OCI-LY3 (cell line): Measurements from ENCODE around the gene ATXN3L.
"Not testable (repeated sequence)": the region's sequence is repeated elsewhere in the genome, so short reads cannot be mapped to it uniquely, and the experiment has no call there.

ENCODE experiments used
- H2AFZ ChIP-seq: fragments of 200-600, 300-600 bp; shearing (Covaris generic); 2 replicates; pipeline ENCODE4 v1.6.0; 2014; ENCODE audit warnings: antibody characterized with exemption, low read depth, low read length
- H3K27ac ChIP-seq: fragments of 200-600, 300-600 bp; sonication (generic); 2 replicates; pipeline ENCODE4 v1.5.1; 2014; ENCODE audit warnings: mild to moderate bottlenecking, low read length, moderate library complexity, mixed read lengths
- H3K27me3 ChIP-seq: fragments of 200-600, 300-600 bp; sonication (generic); 2 replicates; pipeline ENCODE4 v1.6.1; 2014; ENCODE audit warnings: low read depth, low read length, mixed read lengths
- H3K36me3 ChIP-seq: fragments of 200-600, 300-600 bp; sonication (generic); replicated peaks from 2 replicates; pipeline ENCODE3; 2014; ENCODE audit warnings: low read depth, low read length, mixed read lengths
- H3K4me1 ChIP-seq: fragments of 300-600, 200-600 bp; sonication (generic); 2 replicates; pipeline ENCODE4 v1.6.1; 2014; ENCODE audit warnings: low read length, mixed read lengths
- H3K4me2 ChIP-seq: fragments of 200-600, 300-600 bp; sonication (generic); 2 replicates; pipeline ENCODE4 v1.6.1; 2014; ENCODE audit warnings: low read length, mixed read lengths
- H3K4me3 ChIP-seq: fragments of 300-600, 200-600 bp; sonication (generic); 2 replicates; pipeline ENCODE4 v1.5.1; 2014; ENCODE audit warnings: antibody characterized with exemption, mild to moderate bottlenecking, low read length, moderate library complexity
- H3K79me2 ChIP-seq: fragments of 300-600, 200-600 bp; shearing (Covaris generic); 2 replicates; pipeline ENCODE4 v1.6.1; 2014; ENCODE audit warnings: mild to moderate bottlenecking, low read length, mixed read lengths
- H3K9ac ChIP-seq: fragments of 300-600, 200-600 bp; shearing (Covaris generic); 2 replicates; pipeline ENCODE4 v1.6.0; 2014; ENCODE audit warnings: mild to moderate bottlenecking, low read length, moderate library complexity
- H3K9me3 ChIP-seq: fragments of 200-600, 300-600 bp; shearing (Covaris generic); 2 replicates; pipeline ENCODE4 v1.6.1; 2014; ENCODE audit warnings: low read length, mixed read lengths; ENCODE audit not compliant: insufficient read depth
- H4K20me1 ChIP-seq: fragments of 200-600, 300-600 bp; sonication (generic); 2 replicates; pipeline ENCODE4 v1.6.1; 2016; ENCODE audit warnings: low read length, mixed read lengths; ENCODE audit not compliant: insufficient read depth
- EZH2phosphoT487 ChIP-seq: fragments of 200-600 bp; shearing (Covaris generic); IDR thresholded peaks from 2 replicates; pipeline ENCODE4 v1.6.1; 2018; ENCODE audit warnings: antibody characterized with exemption, mixed run types, low read depth
- TF ChIP-seq, protein P1 (sequence below): fragments of 200-600, 300-600 bp; sonication (generic); IDR thresholded peaks from 2 replicates; pipeline ENCODE4 v1.5.1; 2014; ENCODE audit warnings: antibody characterized with exemption, low read length, low read depth

The ATXN3L gene

DNA sequence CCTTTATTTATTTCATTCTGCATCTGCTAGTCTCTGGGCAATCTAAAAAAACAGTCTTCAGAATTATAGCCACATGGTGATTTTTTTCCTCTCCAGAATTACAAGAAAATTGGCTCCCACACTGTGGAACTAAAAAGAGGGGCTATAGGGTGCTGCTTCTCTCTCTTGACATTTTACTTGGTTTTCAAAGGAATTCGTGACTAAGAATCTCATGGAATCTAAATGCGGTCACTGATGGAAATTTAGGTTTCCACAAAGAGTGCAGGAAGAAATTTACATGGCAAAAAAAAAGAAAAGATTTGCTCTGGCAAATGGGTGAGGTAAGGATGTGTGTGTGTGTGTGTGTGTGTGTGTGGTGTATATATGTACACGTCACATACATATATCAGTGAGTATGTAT, 10.2 kb downstream of the ATXN3L start:
- no peak overlapping the region for H3K4me2 ChIP-seq
- H3K4me1 ChIP-seq = no peaks in the 10 kb centered on the region
- no peak overlapping the region for H2AFZ ChIP-seq
- no peak overlapping the region for H3K27ac ChIP-seq
- no peaks in the 10 kb centered on the region for H3K9me3 ChIP-seq
- no peaks in the 10 kb centered on the region for H3K36me3 ChIP-seq
- no peaks in the 10 kb centered on the region for H3K79me2 ChIP-seq
- TF ChIP-seq, protein P1, sequence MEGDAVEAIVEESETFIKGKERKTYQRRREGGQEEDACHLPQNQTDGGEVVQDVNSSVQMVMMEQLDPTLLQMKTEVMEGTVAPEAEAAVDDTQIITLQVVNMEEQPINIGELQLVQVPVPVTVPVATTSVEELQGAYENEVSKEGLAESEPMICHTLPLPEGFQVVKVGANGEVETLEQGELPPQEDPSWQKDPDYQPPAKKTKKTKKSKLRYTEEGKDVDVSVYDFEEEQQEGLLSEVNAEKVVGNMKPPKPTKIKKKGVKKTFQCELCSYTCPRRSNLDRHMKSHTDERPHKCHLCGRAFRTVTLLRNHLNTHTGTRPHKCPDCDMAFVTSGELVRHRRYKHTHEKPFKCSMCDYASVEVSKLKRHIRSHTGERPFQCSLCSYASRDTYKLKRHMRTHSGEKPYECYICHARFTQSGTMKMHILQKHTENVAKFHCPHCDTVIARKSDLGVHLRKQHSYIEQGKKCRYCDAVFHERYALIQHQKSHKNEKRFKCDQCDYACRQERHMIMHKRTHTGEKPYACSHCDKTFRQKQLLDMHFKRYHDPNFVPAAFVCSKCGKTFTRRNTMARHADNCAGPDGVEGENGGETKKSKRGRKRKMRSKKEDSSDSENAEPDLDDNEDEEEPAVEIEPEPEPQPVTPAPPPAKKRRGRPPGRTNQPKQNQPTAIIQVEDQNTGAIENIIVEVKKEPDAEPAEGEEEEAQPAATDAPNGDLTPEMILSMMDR = no peak
- no peak for TF ChIP-seq EZH2phosphoT487
- H3K27me3 ChIP-seq = no peaks in the 10 kb centered on the region
- H3K4me3 ChIP-seq = no peak overlapping the region
- no peak overlapping the region for H3K9ac ChIP-seq
- H4K20me1 ChIP-seq = no peaks in the 10 kb centered on the region

DNA sequence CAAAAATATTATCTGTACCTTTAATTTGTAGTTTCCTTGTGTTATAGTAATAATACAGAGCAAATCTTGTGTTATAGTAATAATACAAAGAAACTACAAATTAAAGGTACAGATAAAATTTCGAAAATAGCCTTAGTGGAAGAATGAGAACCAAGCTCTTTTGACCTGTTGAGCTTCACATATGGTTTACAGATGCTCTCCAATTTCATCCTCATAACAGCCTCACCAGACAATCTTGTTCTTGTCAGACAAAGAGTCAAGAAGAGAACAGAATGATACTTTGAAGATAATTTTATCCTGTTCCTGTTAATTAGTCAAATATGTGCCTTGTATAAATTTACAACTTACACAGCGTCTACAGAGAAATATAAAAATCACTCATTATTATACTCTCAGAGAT, 12.8 kb downstream of the ATXN3L start:
- no peak overlapping the region for H3K9ac ChIP-seq
- H4K20me1 ChIP-seq = no peaks in the 10 kb centered on the region
- TF ChIP-seq, protein P1 = no peak
- no peak for TF ChIP-seq EZH2phosphoT487
- H3K36me3 ChIP-seq = no peaks in the 10 kb centered on the region
- no peaks in the 10 kb centered on the region for H3K27me3 ChIP-seq
- no peak overlapping the region for H3K4me3 ChIP-seq
- no peaks in the 10 kb centered on the region for H3K79me2 ChIP-seq
- no peaks in the 10 kb centered on the region for H3K9me3 ChIP-seq
- H3K4me1 ChIP-seq = no peaks in the 10 kb centered on the region
- H2AFZ ChIP-seq = no peak overlapping the region
- no peak overlapping the region for H3K27ac ChIP-seq
- H3K4me2 ChIP-seq = no peak overlapping the region

DNA sequence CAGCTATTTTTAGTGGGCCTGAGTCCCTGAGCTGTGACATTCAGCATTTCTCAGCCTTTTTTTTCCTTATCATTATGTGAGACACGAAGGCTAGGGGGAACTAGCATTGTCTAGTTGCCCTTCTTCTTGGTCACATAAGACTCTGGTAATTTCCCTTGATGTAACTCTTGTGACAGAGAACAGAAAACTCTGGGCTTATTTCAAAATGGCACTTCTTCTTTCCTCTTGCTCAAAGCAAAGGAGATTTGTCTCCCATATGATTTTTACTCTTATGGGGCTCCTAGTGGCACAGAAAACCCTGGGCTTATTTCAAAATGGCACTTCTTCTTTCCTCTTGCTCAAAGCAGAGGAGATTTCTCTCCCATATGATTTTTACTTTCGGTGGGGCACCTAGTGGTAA, 14.7 kb downstream of the ATXN3L start:
- TF ChIP-seq, protein P1 = no peak
- TF ChIP-seq EZH2phosphoT487 = no peak
- H3K79me2 ChIP-seq = no peaks in the 10 kb centered on the region
- no peak overlapping the region for H2AFZ ChIP-seq
- H3K36me3 ChIP-seq = no peaks in the 10 kb centered on the region
- no peaks in the 10 kb centered on the region for H3K27me3 ChIP-seq
- H4K20me1 ChIP-seq = no peaks in the 10 kb centered on the region
- H3K4me1 ChIP-seq = no peaks in the 10 kb centered on the region
- H3K27ac ChIP-seq = no peak overlapping the region
- no peaks in the 10 kb centered on the region for H3K9me3 ChIP-seq
- H3K4me3 ChIP-seq = no peak overlapping the region
- no peak overlapping the region for H3K4me2 ChIP-seq
- no peak overlapping the region for H3K9ac ChIP-seq

DNA sequence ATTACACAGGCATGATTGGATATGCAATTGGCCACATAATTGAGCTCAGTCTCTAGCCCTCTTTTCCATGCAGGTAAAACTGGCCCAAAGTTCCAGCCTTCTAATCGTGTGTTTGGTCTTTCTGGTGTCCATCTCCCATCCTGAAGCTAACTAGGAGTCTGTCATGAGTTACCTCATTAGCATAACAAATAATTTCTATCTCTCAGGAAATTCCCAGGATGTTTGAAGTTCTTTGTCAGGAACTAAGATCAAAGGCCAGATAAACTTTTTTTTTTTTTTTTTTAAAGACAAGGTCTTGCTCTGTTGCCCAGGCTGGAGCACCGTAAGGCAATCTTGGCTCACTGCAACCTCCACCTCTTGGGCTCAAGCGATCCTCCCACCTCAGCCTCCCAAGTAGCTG, 15.8 kb downstream of the ATXN3L start:
- H3K4me2 ChIP-seq = no peak overlapping the region
- H3K27me3 ChIP-seq = no peaks in the 10 kb centered on the region
- no peaks in the 10 kb centered on the region for H3K9me3 ChIP-seq
- no peak overlapping the region for H3K9ac ChIP-seq
- no peaks in the 10 kb centered on the region for H3K4me1 ChIP-seq
- no peak overlapping the region for H3K4me3 ChIP-seq
- no peak for TF ChIP-seq EZH2phosphoT487
- TF ChIP-seq, protein P1 = no peak
- H3K27ac ChIP-seq = no peak overlapping the region
- H2AFZ ChIP-seq = no peak overlapping the region
- no peaks in the 10 kb centered on the region for H3K79me2 ChIP-seq
- no peaks in the 10 kb centered on the region for H4K20me1 ChIP-seq
- H3K36me3 ChIP-seq = no peaks in the 10 kb centered on the region

DNA sequence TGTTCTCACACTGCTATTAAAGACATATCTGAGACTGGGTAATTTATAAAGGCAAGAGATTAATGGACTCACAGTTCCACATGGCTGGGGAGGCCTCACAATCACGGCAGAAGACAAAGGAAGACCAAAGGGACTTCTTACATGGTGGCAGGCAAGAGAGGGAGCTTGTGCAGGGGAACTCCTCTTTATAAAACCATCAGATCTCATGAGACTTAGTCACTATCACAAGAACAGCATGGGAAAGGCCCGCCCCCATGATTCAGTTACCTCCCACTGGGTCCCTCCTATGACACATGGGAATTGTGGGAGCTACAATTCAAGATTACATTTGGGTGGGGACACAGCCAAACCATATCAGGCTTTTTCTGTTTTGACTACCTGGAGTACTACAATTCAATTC, 16.6 kb downstream of the ATXN3L start:
- H3K4me2 ChIP-seq, H3K9me3 ChIP-seq, H3K36me3 ChIP-seq, H3K4me3 ChIP-seq, H4K20me1 ChIP-seq, H3K4me1 ChIP-seq, H3K27me3 ChIP-seq, H2AFZ ChIP-seq, H3K9ac ChIP-seq, H3K79me2 ChIP-seq, H3K27ac ChIP-seq: not testable (repeated sequence)
